Measurements from ENCODE around the gene MAPK14.
"Not testable (repeated sequence)": the region's sequence is repeated elsewhere in the genome, so short reads cannot be mapped to it uniquely, and the experiment has no call there.

Gene MAPK14

GRCh38 chr6:36027501-36028087 is at the start of gene MAPK14:
TSS of gene MAPK14 (plus strand) at chr6:36027808. CDS start at chr6:36028158, 350 bp downstream.
- DNase-seq = peak; percentile 50 to 99 (median 96)

GRCh38 chr6:35980126-35980525 is 47.5 kb upstream of the MAPK14 start:
- DNase-seq = not testable (repeated sequence)

GRCh38 chr6:35980991-35981645 is 46.5 kb upstream of the MAPK14 start:
- no peak for DNase-seq

- DNase-seq = no peak
These were observed 42.9 kb upstream of the MAPK14 start for GRCh38 chr6:35984701-35985100.

GRCh38 chr6:35988047-35988446 is 39.6 kb upstream of the MAPK14 start:
- DNase-seq = not testable (repeated sequence)

- DNase-seq = no peak
These were observed 34.5 kb upstream of the MAPK14 start for GRCh38 chr6:35993150-35993549.

GRCh38 chr6:36000451-36000850 is 27.2 kb upstream of the MAPK14 start:
- DNase-seq = no peak

- DNase-seq = no peak
These were observed 11.9 kb upstream of the MAPK14 start for GRCh38 chr6:36015666-36016065.

- no peak for DNase-seq
These were observed 9.3 kb upstream of the MAPK14 start for GRCh38 chr6:36018339-36018738.

- no peak for DNase-seq
These were observed 8.4 kb upstream of the MAPK14 start for GRCh38 chr6:36019167-36019566.

- no peak for DNase-seq
These were observed 7.5 kb upstream of the MAPK14 start for GRCh38 chr6:36020154-36020553.

- peak in 5 of 51 donors; percentile 7 to 29 (median 12) for DNase-seq
These were observed 3.4 kb upstream of the MAPK14 start, which contains the start of gene SLC26A8 for GRCh38 chr6:36023996-36024795. TSS of gene SLC26A8 (minus strand) at chr6:36024641. CDS start at chr6:36019707, 4,934 bp downstream.

GRCh38 chr6:36025260-36025931 is 2.2 kb upstream of the MAPK14 start:
- DNase-seq = no peak

GRCh38 chr6:36025932-36026327 is 1.7 kb upstream of the MAPK14 start:
- no peak for DNase-seq

- DNase-seq = peak in 33 of 51 donors; percentile 19 to 74 (median 40)
These were observed 674 bp downstream of the MAPK14 start for GRCh38 chr6:36028088-36028876.

- DNase-seq = peak in 31 of 51 donors; percentile 4 to 64 (median 25)
These were observed 1.3 kb downstream of the MAPK14 start for GRCh38 chr6:36028877-36029324.

- no peak for DNase-seq
These were observed 1.9 kb downstream of the MAPK14 start for GRCh38 chr6:36029464-36029863.

- DNase-seq = no peak
These were observed 4.7 kb downstream of the MAPK14 start for GRCh38 chr6:36032261-36032660.

- not testable (repeated sequence) for DNase-seq
These were observed 5.5 kb downstream of the MAPK14 start for GRCh38 chr6:36033144-36033543.

- no peak for DNase-seq
These were observed 6.3 kb downstream of the MAPK14 start for GRCh38 chr6:36033935-36034334.

GRCh38 chr6:36034441-36034840 is 6.8 kb downstream of the MAPK14 start:
- DNase-seq = no peak

Data from hypothalamus (tissue), 51 donors.